ENCODE results near the gene SZRD1.

SZRD1 gene

DNA sequence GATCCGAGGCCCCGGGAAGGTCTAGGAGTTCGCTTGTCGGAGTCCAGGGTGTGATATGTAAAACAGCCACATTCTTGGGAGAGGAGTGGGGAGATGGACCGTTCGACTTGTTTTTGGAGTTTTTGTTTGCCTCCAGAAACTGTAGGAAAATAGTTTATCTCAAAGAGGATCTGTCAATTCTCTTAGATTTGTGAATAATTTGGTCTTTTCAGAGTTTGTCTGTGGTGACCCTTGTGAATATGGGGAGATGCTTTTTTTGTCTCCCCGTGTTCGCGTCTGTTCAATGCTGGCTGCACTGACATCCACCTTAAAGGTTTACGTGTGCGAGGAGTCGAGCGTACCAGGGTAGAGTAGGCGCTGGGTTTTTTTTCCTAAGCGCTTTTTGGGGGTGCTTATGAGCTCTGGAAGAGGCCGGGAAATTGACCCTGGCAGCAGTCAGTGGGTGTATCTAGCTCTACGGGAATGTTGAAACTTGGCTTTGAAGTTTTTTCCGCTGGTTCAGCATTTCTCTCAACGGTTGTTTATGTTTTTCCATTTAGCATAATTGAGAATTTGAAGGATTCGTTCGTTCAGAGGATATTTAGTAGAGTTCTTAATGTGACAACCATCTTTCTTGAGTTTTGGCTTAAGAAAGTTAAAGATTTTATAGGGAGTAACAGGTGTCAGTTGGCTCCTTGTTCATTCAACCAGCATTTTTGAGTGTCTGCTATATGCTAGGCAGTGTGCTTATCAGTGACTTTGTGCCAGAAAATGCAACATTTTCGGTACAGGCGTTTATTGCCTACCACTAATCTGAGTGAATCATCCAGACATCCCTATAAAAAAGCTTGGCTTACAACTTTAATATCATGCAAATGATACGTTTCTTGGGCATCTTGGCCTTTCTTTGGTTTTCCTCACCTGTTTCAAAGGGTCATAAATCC, 1.2 kb downstream of the SZRD1 start:
- DNase-seq = no peak

- no peak for DNase-seq
These were observed 2.8 kb downstream of the SZRD1 start for GRCh38 chr1:16369821-16370220.

GRCh38 chr1:16371725-16372124, 4.7 kb downstream of the SZRD1 start:
- no peak for DNase-seq

DNA sequence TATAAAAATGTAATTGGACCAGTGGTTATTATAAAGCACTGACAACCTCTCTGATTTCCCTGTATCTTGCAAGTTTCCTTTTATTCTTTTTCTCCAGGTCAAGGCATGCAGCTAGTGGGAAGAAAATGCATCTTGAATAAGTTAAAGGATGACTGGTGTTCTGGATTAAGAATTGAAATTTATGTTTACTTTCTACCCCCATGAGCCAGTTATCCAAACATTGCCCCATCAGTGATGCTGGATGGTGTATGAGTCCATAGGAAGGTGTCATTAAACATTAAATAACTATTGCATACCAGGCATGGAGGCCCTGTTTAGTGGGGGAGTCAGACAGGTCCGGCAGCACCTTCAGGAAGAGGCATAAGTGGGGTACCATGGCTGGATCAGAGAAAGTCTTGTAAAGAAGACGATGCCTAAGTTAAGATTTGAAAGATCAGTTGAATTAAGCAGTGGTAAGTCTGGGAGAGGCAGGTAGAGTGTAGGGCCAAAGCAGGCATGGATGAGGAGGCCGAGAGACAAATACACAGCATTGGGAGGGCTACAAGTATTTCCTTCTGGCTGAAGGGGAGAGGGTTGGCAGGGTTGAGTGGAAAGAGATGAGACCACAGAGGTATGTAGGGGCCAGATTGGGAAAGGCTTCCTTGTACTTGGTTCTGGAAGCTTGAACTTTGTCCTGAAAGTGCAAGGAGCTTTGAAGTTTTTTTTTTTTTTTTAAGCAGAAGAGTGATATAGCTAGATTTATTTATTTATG, 5.7 kb downstream of the SZRD1 start:
- no peak for DNase-seq

DNA sequence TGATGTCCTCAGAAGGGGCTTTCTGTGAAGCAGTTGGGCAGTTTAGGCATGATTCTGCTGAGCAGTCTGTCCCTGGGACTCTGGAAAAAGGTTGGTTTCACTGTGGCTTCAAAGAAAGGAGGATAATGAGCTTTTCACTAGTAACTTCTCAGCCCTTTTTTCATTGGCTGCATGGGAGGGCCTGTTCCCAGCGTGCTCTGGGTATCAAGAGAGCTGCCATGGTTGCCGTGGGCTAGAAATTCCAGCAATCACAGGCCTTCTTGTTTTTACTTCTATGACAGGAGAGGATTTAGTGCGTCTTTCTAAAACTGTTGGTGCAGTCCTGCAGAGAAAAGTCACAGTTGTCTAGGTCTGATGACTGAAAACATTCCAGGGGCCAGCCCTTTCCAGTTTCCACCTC, 7.2 kb downstream of the SZRD1 start:
- no peak for DNase-seq

GRCh38 chr1:16375521-16376340, 8.7 kb downstream of the SZRD1 start:
- no peak for DNase-seq

DNA sequence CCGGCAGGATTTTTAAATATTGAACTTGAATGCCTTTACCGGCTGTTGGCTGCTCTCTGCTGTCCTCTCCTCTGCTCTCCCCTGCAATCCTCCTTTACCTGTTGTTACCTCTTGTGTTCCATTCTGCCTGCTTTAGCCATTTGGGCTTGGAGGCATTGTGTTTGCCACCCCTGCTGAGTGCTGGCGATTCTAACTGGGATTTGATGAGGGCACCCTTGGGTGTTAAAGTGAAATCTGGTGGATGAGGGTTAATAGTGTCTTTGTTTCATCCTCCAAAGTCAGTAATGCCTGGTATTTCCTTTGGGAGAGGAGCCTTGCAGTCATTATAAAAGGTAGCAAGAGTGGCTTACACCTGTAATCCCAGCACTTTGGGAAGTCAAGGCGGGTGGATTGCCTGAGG, 9.9 kb downstream of the SZRD1 start:
- no peak for DNase-seq

GRCh38 chr1:16378443-16378842, 11.4 kb downstream of the SZRD1 start:
- DNase-seq = no peak

- no peak for DNase-seq
These were observed 13.8 kb downstream of the SZRD1 start for GRCh38 chr1:16380868-16381267.

DNA sequence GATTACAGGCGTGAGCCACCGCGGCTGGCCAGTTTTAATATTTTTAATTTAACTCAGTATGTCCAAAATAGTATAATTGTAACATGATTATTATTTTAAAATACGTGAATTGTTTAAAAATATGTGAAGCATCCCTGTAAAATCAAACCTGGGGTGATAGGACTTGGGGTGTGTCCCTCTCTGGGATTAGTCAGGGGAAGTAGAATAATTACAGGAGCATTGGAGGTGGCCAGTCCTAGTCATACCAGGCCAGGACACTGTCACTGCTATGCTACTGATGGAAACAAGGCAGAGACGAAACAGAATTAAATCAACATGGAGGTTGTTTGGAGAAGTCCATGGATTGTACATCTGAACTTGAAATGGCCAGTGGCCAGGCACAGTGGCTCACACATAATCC, 16.8 kb downstream of the SZRD1 start:
- no peak for DNase-seq

GRCh38 chr1:16385659-16386453, 18.8 kb downstream of the SZRD1 start:
- no peak for DNase-seq

GRCh38 chr1:16386454-16387113, 19.5 kb downstream of the SZRD1 start:
- no peak for DNase-seq

GRCh38 chr1:16387201-16388188, 20.5 kb downstream of the SZRD1 start:
- no peak for DNase-seq

GRCh38 chr1:16391411-16391810, 24.4 kb downstream of the SZRD1 start:
- DNase-seq = no peak

GRCh38 chr1:16392740-16393569, 25.9 kb downstream of the SZRD1 start:
- no peak for DNase-seq

DNA sequence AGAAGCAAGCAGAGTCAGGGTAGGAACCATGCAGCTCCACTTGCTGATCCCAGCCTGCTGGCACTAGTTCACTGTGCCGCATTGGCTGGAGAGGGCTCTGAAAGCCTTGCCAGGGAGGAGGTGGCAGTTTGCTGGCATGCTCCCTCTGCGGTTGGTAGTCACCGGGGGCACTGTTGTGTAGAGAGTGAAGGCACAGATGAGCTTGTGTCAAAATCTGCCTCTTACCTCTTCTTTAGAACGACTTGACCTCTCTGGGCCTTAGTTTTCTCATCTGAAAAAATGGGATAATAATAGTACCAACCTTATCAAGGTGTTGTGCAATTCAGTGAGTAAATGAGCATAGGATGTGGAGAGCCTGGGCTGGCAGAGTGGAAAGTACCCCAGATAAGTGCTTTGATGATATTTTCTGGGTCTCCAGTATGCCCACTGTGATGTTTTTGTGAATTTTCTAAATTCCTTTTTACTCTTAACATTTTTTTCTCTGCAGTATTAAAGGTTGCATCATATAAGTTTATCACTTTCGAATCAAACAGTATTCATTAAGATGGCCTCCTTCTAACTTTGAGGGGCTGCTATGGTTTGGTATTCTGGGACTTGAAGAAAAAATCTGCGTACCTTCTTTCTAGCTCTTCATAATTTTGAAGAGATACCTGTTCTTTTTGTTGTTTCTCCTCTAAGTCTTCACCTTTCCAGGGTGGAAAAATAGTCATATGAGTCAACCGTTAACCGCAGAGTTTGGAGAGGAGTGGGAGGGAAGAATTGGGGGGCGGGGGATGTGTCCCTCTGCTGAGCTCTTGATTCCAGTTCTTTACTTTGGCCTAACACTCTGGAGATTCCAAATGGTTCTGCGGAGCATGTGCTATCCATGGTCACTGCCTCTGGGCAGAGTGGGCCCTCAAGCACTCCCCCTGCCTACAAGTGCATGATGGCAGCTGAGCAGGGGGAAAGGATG, 26.8 kb downstream of the SZRD1 start:
- DNase-seq = no peak

DNA sequence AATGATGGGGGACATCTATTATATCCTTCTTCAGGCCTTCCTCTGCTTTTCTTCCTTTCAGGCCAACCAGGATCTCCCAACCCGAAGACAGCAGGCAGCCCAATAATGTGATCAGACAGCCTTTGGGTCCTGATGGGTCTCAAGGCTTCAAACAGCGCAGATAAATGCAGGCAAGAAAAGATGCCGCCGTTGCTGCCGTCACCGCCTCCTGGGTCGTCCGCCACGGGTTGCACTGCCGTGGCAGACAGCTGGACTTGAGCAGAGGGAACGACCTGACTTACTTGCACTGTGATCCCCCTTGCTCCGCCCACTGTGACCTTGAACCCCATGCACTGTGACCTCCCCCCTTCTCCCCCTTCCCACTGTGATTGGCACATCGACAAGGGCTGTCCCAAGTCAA, 27.9 kb downstream of the SZRD1 start:
- no peak for DNase-seq

DNA sequence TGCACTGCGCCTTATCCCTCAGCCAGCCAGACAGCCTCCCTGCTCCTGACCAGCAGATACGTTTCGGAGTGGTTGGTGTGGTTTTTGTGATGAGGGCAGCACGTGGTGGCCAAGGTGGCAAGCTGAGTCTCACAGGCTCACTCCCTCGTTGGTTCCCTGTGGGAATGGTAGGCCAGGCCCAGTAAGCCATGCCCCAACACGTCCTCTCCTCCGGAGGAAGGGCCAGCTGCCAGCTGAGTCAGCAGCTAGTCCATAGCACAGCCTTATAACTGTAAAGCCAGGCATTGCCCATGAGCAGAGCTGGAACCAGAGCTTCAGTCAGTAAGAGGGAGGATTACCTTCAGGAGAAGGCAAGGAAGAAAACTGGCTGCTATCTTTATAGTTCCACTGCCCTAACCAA, 29.5 kb downstream of the SZRD1 start:
- DNase-seq = no peak
